ENCODE data around the gene CCDC200.
"Not testable (repeated sequence)": the region's sequence is repeated elsewhere in the genome, so short reads cannot be mapped to it uniquely, and the experiment has no call there.

The CCDC200 gene

DNA sequence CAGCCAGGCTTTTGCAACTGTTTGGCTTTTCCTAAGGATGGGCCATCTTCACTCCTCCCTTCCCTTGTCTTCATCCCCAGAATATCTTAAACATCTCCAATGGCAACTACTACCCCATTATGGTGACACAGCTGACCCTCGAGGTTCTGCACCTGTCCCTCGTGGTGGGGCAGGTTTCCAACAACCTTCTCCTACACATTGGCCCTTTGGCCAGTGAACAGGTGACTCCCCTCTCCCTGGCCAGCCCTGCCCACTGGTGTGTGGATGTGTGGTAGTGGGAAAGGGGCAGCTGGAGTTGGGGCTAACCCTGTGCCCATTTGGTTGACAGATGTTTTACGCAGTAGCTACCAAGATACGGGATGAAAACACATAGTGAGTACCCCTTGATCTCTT lies 12.1 kb downstream of the CCDC200 start:
- DNase-seq (ENCODE audit: low read depth) = no peak

DNA sequence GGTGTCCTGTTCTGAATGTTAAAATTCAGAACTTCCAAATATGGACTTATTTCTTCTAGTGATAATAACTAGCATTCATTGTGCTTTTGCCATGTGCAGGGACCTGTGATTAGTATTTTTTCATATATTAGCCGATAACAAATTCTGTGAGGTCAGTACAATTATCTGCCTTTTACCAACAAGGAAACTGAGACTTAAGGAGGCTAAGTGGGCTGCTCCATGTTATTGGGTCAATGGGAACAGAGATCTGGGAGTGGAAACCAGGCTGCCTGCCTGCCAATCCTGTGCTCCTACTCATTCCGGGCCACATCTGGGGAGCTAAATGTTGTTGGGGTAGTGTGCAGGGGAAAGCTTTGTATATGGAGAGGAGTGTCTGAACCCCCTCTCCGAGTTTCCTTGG lies 13.1 kb downstream of the CCDC200 start:
- no peak for DNase-seq (ENCODE audit: low read depth)

DNA sequence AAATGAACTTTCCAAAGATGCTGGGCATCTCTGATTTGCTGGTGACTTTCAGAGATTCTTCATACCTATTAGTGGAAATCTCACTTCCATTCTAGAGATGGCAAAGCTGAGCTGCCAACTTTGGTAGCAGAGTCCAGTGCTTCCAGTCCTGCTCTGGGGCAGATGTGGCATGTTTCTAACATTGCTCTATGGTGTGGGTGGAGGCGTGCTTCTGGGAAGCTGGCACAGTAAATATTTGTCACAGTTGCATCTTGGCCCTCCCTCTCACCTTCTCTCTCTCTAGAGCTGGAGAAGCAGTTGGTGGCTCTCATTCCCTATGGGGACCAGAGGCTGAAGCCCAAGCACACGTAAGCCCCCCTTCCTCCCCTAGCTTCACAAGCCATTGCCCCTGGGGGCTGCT lies 14.9 kb downstream of the CCDC200 start:
- no peak for DNase-seq (ENCODE audit: low read depth)

DNA sequence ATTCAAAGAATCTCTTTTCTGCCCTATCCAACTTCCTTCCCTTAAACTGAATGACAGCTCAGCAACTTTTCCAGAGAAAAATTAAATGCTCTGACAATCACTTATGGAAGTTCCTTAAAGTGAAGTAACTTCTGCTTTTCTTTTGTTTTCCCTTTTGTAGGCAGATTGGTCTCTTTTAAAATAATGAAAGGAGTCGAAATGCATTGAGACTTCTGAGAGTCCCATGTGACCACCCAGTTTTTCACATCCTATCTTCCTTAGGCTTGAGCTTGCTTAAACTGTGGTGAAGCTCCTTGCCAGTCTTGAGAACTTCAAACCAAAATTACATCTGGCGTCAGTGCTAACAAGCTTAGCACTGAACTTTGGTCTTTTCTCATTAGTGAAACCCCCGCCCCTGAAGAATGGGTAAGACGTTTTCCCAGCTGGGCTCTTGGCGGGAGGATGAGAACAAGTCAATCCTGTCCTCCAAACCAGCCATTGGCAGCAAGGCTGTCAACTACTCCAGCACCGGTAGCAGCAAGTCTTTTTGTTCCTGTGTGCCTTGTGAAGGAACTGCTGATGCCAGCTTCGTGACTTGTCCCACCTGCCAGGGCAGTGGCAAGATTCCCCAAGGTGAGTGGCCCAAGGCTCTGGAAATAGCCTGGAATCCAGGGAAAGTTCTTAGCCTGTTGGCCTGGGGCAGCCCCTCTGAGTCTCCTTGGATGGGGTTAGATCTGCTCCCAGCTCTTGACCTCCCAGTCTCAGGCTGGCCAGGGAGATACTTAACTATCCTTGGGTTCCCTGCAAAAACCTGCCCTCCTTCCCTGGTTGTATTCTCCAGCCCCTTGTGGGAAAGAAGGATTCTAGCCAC lies 15.6 kb downstream of the CCDC200 start:
- DNase-seq (ENCODE audit: low read depth) = no peak

DNA sequence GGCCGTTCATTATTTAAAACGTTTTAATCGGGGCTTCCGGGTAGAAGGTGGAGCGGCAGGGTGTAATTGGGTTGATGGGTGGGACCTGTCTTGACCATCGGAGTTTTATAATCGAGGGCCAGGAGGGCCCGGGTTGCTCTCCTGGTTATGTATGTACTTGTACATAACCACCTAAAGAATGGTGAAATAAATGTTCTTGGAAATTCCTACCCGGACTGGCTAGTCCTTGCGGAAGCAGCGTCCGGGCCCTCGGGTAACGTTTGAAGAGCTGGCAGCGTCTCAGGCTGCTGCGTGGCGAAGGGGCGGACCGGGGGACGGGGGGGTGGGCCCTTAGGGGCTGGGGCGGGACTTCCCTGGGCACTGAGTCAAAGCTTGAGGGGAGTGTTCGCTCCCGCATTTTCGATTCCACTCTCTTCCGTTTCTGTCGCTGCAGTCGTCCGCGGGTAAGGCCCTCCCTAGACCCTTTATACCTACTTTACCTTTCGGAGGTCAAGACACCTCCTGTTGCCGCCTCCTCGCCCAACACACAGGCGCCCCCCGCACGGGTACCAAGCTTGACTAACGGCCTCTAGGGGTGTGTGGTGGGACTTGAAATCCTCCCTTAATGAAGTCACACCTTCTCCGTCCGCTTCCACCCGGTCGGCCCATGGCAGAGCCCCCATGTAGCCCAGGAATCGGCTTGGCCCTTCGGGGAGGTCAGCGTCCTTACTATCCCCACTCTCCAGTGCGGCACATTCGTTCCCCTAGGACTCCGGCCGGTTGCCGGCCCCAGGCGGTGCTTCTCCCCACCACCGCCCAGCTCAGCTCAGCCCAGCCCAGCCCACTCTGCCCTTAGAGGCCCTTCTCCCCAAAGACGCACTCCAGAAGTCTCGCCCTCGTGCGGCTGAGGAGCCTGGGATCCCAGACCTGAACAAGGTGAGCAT lies 16.7 kb downstream of the CCDC200 start, which contains the start of gene TMEM106A:
Gene TMEM106A (plus strand): TSS at position 396 of the 923 bp plus-strand sequence. CDS start 1,167 bp downstream, outside the sequence.
- DNase-seq (ENCODE audit: low read depth) = peak; percentile 61

DNA sequence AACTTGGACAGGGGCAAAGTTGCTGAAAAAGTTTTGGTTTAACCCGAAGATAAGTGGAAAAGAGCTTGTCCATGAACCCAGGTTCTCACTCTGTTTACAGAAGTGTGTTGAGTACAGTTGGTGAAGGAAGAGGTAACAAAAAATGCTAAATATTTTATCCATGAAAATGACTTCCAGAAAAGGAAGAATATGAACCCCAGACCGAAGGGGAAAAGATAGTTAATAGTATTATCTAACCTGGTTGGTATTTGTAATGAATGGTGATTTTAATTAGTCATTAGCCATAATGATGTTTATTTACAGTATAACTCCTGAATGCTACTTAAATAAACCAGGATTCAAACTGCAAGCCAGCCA lies 17.3 kb downstream of the CCDC200 start:
- no peak for DNase-seq (ENCODE audit: low read depth)

DNA sequence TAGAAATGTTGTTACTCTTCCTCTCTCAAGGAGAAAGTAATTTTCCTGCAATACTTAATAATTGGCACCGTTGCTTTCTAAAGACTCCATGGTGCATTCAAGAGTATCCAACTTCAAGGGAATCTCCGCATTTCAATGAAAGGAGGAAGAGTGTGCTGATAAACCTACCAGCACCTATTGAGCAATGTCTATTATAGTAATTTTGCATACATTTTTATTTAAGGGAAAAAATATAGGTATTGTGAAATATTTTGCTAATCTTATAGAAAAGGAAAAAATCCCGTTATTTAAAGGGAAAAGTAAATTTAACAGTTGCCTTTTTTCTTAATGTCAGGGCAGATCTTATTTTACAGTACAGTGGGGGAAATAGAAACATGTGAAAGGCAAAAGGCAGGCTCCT lies 17.8 kb downstream of the CCDC200 start:
- DNase-seq (ENCODE audit: low read depth) = no peak

DNA sequence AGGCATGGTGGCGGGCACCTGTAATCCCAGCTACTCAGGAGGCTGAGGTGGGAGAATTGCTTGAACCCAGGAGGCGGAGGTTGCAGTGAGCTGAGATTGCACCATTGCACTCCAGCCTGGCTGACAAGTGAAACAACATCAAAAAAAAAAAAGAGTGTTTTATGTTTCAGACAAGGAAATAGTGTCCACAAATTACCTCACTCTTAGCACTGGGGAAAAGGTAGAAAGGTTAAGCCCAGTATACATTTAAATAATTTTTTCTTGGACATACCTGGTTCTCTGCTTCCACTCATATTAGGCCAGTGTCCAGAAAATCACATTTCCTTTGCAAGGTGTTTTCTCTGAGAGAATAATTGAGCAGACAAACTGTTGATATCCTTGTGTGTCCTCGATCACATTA lies 25.4 kb downstream of the CCDC200 start:
- DNase-seq (ENCODE audit: low read depth) = not testable (repeated sequence)

DNA sequence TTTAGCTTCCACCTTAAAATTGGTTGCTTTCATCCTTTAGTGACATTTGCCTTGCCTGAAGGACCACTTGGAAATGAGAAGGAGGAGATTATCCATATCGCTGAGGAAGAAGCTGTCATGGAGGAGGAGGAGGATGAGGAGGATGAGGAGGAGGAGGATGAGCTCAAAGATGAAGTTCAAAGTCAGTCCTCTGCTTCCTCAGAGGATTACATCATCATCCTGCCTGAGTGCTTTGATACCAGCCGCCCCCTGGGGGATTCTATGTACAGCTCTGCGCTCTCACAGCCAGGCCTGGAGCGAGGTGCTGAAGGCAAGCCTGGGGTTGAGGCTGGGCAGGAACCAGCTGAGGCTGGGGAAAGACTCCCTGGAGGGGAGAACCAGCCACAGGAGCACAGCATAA lies 28.3 kb downstream of the CCDC200 start:
- no peak for DNase-seq (ENCODE audit: low read depth)

DNA sequence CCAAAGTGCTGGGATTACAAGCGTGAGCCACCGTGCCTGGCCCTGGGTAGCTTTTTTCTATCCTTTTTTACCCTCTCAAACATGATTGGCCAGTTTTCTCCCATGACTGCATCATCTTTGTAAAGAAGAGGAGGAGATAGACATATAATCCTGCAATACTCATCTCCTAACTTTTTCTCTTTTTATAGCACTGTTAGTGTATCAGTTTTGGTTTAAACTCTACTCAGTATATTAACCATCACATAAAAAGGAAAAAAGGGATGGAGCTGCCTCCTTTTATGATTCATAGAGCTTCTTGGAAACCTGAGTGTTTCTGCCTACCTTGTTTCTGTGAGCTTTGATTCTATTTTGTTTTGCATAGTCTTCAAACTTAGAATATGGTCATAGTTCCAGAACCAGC lies 28.8 kb downstream of the CCDC200 start:
- DNase-seq (ENCODE audit: low read depth) = no peak

DNA sequence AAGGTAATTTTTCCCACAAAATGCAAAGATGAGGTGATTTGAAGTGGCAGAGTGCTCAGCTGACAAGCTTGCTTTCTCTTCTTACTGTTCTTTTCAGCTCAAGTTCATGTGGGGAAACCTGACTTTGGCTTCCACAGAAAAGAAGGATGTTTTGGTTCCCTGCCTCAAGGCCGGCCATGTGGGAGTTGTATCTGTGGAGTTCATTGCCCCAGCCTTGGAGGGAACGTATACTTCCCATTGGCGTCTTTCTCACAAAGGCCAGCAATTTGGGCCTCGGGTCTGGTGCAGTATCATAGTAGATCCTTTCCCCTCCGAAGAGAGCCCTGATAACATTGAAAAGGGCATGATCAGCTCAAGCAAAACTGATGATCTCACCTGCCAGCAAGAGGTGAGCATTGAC lies 35.2 kb downstream of the CCDC200 start:
- DNase-seq (ENCODE audit: low read depth) = no peak

DNA sequence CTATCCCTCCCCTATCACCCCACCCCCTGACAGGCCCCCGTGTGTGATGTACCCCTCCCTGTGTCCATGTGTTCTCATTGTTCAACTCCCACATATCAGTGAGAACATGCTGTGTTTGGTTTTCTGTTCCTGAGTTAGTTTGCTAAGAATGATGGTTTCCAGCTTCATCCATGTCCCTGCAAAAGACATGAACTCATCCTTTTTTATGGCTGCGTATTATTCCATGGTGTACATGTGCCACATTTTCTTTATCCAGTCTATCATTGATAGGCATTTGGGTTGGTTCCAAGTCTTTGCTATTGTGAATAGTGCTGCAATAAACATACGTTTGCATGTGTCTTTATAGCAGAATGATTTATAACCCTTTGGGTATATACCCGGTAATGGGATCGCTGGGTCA lies 41.8 kb downstream of the CCDC200 start:
- DNase-seq (ENCODE audit: low read depth) = not testable (repeated sequence)

DNA sequence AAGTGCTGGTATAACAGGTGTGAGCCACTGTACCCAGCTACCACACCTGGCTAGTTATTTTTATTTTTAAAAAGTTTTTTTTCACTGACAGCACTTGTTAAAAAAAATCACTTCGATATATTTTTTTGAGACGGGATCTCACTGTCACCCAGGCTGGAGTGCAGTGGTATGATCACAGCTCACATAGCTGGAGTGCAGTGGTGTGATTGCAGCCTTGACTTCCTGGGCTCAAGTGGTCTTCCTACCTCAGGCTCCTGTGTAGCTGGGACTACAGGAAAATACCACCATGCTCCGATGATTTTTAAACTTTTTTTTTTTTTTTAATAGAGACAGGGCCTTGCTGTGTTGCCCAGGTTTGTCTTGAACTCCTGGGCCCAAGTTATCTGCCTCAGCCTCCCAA lies 44.5 kb downstream of the CCDC200 start:
- no peak for DNase-seq (ENCODE audit: low read depth)

DNA sequence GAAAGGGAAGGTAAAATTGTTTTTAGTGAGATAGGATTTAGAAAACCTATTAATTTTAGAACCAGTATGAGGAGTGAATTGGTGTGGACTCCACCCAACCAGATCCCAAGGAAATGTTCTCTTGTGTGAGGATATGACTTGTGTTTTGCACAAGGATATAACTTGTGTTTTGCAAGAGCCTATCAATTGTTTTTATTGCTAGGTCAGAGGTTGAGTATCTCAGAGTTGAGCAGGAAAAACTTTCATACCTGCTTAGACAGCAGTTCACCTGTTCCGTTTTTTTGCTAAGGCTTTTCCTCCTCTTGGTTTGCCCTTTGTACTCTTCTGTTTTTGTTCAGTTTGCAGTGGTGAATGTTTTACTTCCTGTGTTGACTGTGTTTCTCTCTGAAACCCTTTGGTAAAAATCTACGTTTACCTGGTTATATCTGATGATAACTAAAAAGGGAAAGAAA lies 52.3 kb downstream of the CCDC200 start:
- no peak for DNase-seq (ENCODE audit: low read depth)

DNA sequence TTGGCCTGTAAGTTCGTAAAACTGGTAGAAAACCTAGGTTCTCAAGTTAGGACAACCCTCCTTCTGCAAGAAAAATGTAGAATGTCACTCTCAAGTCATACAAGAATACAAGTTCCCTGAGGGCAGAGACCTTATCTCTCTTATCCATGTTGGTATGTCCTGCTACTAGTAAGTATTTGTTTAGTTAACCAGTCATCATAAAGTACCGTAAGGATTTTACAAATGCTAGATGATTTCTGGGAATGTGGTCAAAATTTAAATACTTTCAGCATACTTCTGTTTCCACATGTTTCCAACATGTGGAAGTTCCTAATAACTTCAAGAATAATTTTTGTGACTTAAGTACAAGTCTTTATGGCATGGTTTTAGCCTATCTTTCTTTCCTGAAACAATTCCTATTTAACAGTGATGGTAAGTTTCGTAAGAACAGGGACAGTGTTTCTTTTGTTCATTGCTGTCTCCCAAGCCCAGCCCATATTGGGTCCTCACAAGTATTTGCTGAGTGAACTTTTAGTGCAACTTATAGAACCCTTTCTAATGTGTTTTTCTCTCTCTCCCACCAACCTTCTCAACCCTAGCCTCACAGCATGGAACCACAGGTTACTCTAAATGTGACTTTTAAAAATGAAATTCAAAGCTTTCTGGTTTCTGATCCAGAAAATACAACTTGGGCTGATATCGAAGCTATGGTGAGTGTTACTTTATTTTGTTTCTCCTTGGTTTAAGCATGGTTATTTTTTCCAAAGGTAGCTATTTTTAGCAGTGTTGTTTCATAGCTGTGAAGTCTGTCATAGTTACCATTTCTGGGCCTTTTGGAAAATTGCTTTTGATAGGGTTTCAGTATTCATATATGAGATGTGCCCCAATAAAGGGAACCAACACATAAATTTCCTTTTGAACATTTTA lies 53.0 kb downstream of the CCDC200 start:
- no peak for DNase-seq (ENCODE audit: low read depth)

DNA sequence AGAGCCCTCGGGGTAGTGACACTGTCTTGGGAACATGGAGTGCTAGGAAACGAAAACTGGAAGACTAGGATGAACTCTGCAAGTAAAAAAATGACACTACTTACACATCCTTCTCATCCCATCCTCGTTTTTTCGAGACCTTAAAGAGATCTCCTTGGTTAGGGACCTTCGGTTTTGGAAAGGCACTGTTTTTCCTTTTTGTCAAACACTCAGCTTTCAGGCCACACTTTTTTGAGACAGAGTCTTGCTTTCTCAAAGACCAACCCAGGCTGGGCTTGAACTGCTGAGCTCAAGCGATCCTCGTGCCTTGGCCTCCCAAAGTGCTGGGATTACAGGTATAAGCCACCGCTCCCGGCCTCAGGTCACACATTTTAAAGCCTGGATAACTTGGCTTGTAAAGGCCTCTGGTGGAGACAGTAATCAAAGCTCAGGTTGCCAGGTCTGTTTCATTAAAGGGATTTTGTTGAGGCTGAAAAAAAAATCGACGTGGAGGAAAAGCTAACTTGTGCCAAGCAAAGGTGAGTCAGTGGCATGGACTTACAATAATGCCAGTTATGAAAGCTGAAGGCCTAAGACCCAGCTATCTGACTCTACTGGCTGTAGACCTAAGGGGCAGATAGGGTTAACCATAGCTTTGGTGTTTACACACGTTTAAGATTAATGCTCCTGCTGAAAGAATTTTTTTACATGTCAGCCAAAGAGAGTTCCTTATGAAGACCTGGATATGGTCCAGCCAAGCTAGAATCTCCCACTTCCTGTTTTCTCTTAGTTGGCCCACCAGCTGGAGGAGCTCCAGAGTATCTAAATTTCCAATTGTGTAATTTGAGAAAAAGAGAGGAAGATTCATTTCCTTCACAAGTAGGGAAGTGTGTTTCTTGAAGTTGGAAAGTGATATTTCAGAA lies 56.6 kb downstream of the CCDC200 start:
- DNase-seq (ENCODE audit: low read depth) = no peak
